ENCODE data around the gene CCDC87. TPM values are rescaled to one million over a fixed set of nuclear protein-coding genes. Genes with fewer than 3 reads are reported as not detected.
A peak's percentile ranks its signal among the peaks of the same experiment; 100 is the strongest.
"Not testable (repeated sequence)": the region's sequence is repeated elsewhere in the genome, so short reads cannot be mapped to it uniquely, and the experiment has no call there.

The CCDC87 gene
- total RNA-seq, 2 experiments from 2014 or later: 0.55 to 0.70 TPM

- CTCF ChIA-PET: interaction anchor here (1.2 kb wide), 1 partner anchor 89 kb away, joined by 3 read pairs; the partner anchor contains the start of gene RBM4
- no peak for ATAC-seq
These were observed 43.2 kb downstream of the CCDC87 start for GRCh38 chr11:66549696-66550095.

GRCh38 chr11:66548774-66549630, 43.9 kb downstream of the CCDC87 start:
- Mint-ChIP-seq H3K4me3 (no peak overlapping the region), H3K4me1 (ENCODE audit: low read depth) (peaks cover 15% of the 10 kb centered on the region), H3K9me3 (ENCODE audit: insufficient read depth) (no peaks in the 10 kb centered on the region), H3K27ac (no peak overlapping the region), H3K36me3 (ENCODE audit: low read depth) (no peaks in the 10 kb centered on the region), H3K27me3 (ENCODE audit: low read depth) (peaks cover 19% of the 10 kb centered on the region)
- ATAC-seq (no peak), DNase-seq (no peak)
- ChIA-PET POLR2A (interaction anchor here (0.8 kb wide), 1 partner anchor 129 kb away, joined by 4 read pairs; no protein-coding TSS in a partner anchor), CTCF (interaction anchor here (1.2 kb wide), 1 partner anchor 89 kb away, joined by 3 read pairs; the partner anchor contains the start of gene RBM4)

More at GRCh38 chr11:66549696-66550095, 43.2 kb downstream of the CCDC87 start:
- POLR2A ChIA-PET: interaction anchor here (0.6 to 0.8 kb wide), 2 partner anchors 62 to 129 kb away, joined by 3 to 4 read pairs; no protein-coding TSS in a partner anchor
- no peak overlapping the region for H3K27ac Mint-ChIP-seq
- H3K9me3 Mint-ChIP-seq (ENCODE audit: insufficient read depth): no peaks in the 10 kb centered on the region
- no peaks in the 10 kb centered on the region for H3K36me3 Mint-ChIP-seq (ENCODE audit: low read depth)
- peaks cover 10% of the 10 kb centered on the region for H3K4me1 Mint-ChIP-seq (ENCODE audit: low read depth)
- H3K4me3 Mint-ChIP-seq: no peak overlapping the region
- no peak for DNase-seq
- H3K27me3 Mint-ChIP-seq (ENCODE audit: low read depth): peaks cover 19% of the 10 kb centered on the region

GRCh38 chr11:66548041-66548440, 44.8 kb downstream of the CCDC87 start:
- ATAC-seq (no peak), DNase-seq (no peak)
- Mint-ChIP-seq H3K4me3 (peak overlapping the region; percentile 16), H3K36me3 (ENCODE audit: low read depth) (peaks cover 4% of the 10 kb centered on the region), H3K27me3 (ENCODE audit: low read depth) (peaks cover 19% of the 10 kb centered on the region), H3K27ac (no peak overlapping the region), H3K4me1 (ENCODE audit: low read depth) (peaks cover 25% of the 10 kb centered on the region), H3K9me3 (ENCODE audit: insufficient read depth) (no peaks in the 10 kb centered on the region)
- ChIA-PET CTCF (no interaction called here), POLR2A (no interaction called here)

- no peaks in the 10 kb centered on the region for H3K9me3 Mint-ChIP-seq (ENCODE audit: insufficient read depth)
- H3K27me3 Mint-ChIP-seq (ENCODE audit: low read depth): peaks cover 19% of the 10 kb centered on the region
- no peak overlapping the region for H3K27ac Mint-ChIP-seq
- ChIA-PET POLR2A (no interaction called here), CTCF (no interaction called here)
- peaks cover 7% of the 10 kb centered on the region for H3K36me3 Mint-ChIP-seq (ENCODE audit: low read depth)
- no peak for DNase-seq
- no peak for ATAC-seq
- H3K4me3 Mint-ChIP-seq: peak overlapping the region; percentile 16
- peaks cover 28% of the 10 kb centered on the region for H3K4me1 Mint-ChIP-seq (ENCODE audit: low read depth)
These were observed 45.2 kb downstream of the CCDC87 start for GRCh38 chr11:66547662-66548009.

- H3K27ac Mint-ChIP-seq: no peak overlapping the region
- ChIA-PET CTCF (interaction anchor here (1.0 to 2.6 kb wide), 3 partner anchors 131 to 296 kb away, joined by 3 to 30 read pairs (median 3); partner anchors contain the start of genes RBM4B and RCE1), POLR2A (interaction anchor here (0.6 to 1.7 kb wide), 3 partner anchors 12 to 295 kb away, joined by 3 to 5 read pairs (median 4); no protein-coding TSS in a partner anchor)
- DNase-seq (no peak), ATAC-seq (no peak)
- peaks cover 33% of the 10 kb centered on the region for H3K4me1 Mint-ChIP-seq (ENCODE audit: low read depth)
- H3K27me3 Mint-ChIP-seq (ENCODE audit: low read depth): peaks cover 19% of the 10 kb centered on the region
- H3K9me3 Mint-ChIP-seq (ENCODE audit: insufficient read depth): no peaks in the 10 kb centered on the region
- H3K4me3 Mint-ChIP-seq: peak overlapping the region; percentile 83
- H3K36me3 Mint-ChIP-seq (ENCODE audit: low read depth): peaks cover 12% of the 10 kb centered on the region
These were observed 45.7 kb downstream of the CCDC87 start for GRCh38 chr11:66546966-66547661.

- H3K4me3 Mint-ChIP-seq: peak within 1 kb of the TSS; percentile 83
- peaks cover 19% of the 10 kb centered on the region for H3K27me3 Mint-ChIP-seq (ENCODE audit: low read depth)
These were observed 46.4 kb downstream of the CCDC87 start, which contains the start of gene ACTN3 for GRCh38 chr11:66546368-66546965. TSS of gene ACTN3 (plus strand) at chr11:66546903. CDS start at chr11:66546938, 35 bp downstream.

GRCh38 chr11:66545701-66546367, 47.0 kb downstream of the CCDC87 start, which contains the start of gene ZDHHC24:
TSS of gene ZDHHC24 (minus strand) at chr11:66546048. CDS start at chr11:66546003, 45 bp downstream.
- Mint-ChIP-seq H3K27me3 (ENCODE audit: low read depth) (peaks cover 19% of the 10 kb centered on the region), H3K36me3 (ENCODE audit: low read depth) (peaks cover 22% of the 10 kb centered on the region), H3K4me3 (peak within 1 kb of the TSS; percentile 83), H3K27ac (peak within 1 kb of the TSS; percentile 78), H3K4me1 (ENCODE audit: low read depth) (peaks cover 38% of the 10 kb centered on the region), H3K9me3 (ENCODE audit: insufficient read depth) (no peaks in the 10 kb centered on the region)
- ATAC-seq (peak; percentile 88), DNase-seq (peak; percentile 91)
- POLR2A ChIA-PET: interaction anchor here (0.7 to 2.1 kb wide), 8 partner anchors 11 to 296 kb away, joined by 3 to 18 read pairs (median 4); partner anchors contain the start of genes DPP3, RBM14, RBM4 and RBM4B
- CTCF ChIA-PET: interaction anchor here (1.0 to 2.9 kb wide), 6 partner anchors 23 to 297 kb away, joined by 3 to 30 read pairs (median 6); partner anchors contain the start of genes CCDC87, CCS, RBM4B and RCE1

More at GRCh38 chr11:66546368-66546965, 46.4 kb downstream of the CCDC87 start, which contains the start of gene ACTN3:
- peak within 1 kb of the TSS; percentile 75 for H3K27ac Mint-ChIP-seq
- no peak for ATAC-seq
- POLR2A ChIA-PET: interaction anchor here (0.6 to 2.1 kb wide), 8 partner anchors 11 to 295 kb away, joined by 3 to 18 read pairs (median 4); partner anchors contain the start of genes DPP3, RBM14, RBM4 and RBM4B
- H3K36me3 Mint-ChIP-seq (ENCODE audit: low read depth): peaks cover 19% of the 10 kb centered on the region
- peaks cover 38% of the 10 kb centered on the region for H3K4me1 Mint-ChIP-seq (ENCODE audit: low read depth)
- CTCF ChIA-PET: interaction anchor here (1.0 to 2.9 kb wide), 5 partner anchors 23 to 297 kb away, joined by 3 to 30 read pairs (median 5); partner anchors contain the start of genes CCDC87, CCS, RBM4B and RCE1
- DNase-seq: peak; percentile 26
- H3K9me3 Mint-ChIP-seq (ENCODE audit: insufficient read depth): no peaks in the 10 kb centered on the region

GRCh38 chr11:66544952-66545351, 47.9 kb downstream of the CCDC87 start:
- H3K27ac Mint-ChIP-seq: peak overlapping the region; percentile 78
- ATAC-seq; DNase-seq; H3K9me3 Mint-ChIP-seq (ENCODE audit: insufficient read depth): not testable (repeated sequence)
- peak overlapping the region; percentile 83 for H3K4me3 Mint-ChIP-seq
- peaks cover 38% of the 10 kb centered on the region for H3K4me1 Mint-ChIP-seq (ENCODE audit: low read depth)
- ChIA-PET CTCF (interaction anchor here (1.6 to 2.9 kb wide), 4 partner anchors 24 to 133 kb away, joined by 5 to 30 read pairs (median 14); partner anchors contain the start of genes CCDC87, CCS and RBM4B), POLR2A (interaction anchor here (0.7 to 2.1 kb wide), 5 partner anchors 10 to 297 kb away, joined by 3 to 18 read pairs (median 5); partner anchors contain the start of genes DPP3 and RBM4B)
- peaks cover 13% of the 10 kb centered on the region for H3K27me3 Mint-ChIP-seq (ENCODE audit: low read depth)
- H3K36me3 Mint-ChIP-seq (ENCODE audit: low read depth): peaks cover 24% of the 10 kb centered on the region

GRCh38 chr11:66543263-66544107, 49.4 kb downstream of the CCDC87 start:
- Mint-ChIP-seq H3K4me1 (ENCODE audit: low read depth) (peaks cover 38% of the 10 kb centered on the region), H3K27ac (peak overlapping the region; percentile 89), H3K36me3 (ENCODE audit: low read depth) (peaks cover 25% of the 10 kb centered on the region), H3K9me3 (ENCODE audit: insufficient read depth) (no peaks in the 10 kb centered on the region), H3K4me3 (peak overlapping the region; percentile 63), H3K27me3 (ENCODE audit: low read depth) (peaks cover 3% of the 10 kb centered on the region)
- peak; percentile 87 for DNase-seq
- ATAC-seq: peak; percentile 63
- ChIA-PET CTCF (interaction anchor here (0.6 to 2.9 kb wide), 7 partner anchors 11 to 135 kb away, joined by 3 to 20 read pairs (median 9); partner anchors contain the start of genes CCDC87, CCS, RBM4 and RBM4B), POLR2A (interaction anchor here (1.0 to 1.4 kb wide), 3 partner anchors 73 to 134 kb away, joined by 3 to 4 read pairs (median 4); no protein-coding TSS in a partner anchor)

Measured in activated CD8-positive, alpha-beta T cell treated with anti-CD3 and anti-CD28 coated beads, Interleukin-2, amount 10 ng/mL, durations not matched to agents 7 days and 5 days (primary cell).